ENCODE measurements around the gene PANX3.

DNA sequence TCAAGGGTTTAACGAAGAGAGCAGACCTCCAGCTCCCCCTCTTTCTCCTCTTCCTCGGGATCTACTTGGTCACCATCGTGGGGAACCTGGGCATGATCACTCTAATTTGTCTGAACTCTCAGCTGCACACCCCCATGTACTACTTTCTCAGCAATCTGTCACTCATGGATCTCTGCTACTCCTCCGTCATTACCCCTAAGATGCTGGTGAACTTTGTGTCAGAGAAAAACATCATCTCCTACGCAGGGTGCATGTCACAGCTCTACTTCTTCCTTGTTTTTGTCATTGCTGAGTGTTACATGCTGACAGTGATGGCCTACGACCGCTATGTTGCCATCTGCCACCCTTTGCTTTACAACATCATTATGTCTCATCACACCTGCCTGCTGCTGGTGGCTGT, 41.1 kb upstream of the PANX3 start:
- TF ChIP-seq, protein P1, sequence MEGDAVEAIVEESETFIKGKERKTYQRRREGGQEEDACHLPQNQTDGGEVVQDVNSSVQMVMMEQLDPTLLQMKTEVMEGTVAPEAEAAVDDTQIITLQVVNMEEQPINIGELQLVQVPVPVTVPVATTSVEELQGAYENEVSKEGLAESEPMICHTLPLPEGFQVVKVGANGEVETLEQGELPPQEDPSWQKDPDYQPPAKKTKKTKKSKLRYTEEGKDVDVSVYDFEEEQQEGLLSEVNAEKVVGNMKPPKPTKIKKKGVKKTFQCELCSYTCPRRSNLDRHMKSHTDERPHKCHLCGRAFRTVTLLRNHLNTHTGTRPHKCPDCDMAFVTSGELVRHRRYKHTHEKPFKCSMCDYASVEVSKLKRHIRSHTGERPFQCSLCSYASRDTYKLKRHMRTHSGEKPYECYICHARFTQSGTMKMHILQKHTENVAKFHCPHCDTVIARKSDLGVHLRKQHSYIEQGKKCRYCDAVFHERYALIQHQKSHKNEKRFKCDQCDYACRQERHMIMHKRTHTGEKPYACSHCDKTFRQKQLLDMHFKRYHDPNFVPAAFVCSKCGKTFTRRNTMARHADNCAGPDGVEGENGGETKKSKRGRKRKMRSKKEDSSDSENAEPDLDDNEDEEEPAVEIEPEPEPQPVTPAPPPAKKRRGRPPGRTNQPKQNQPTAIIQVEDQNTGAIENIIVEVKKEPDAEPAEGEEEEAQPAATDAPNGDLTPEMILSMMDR (IDR thresholded peaks at IDR 0.05 in 2 of 3, conservative IDR thresholded peaks at IDR 0.05 in 1 of 3; ENCODE audit: control insufficient read depth in 2 of 3, extremely low read depth in 1 of 3, insufficient read depth in 1 of 3, low read depth in 3 of 3, low read length in 3 of 3): no peak
- no peak for TF ChIP-seq POLR2AphosphoS5 (IDR thresholded peaks at IDR 0.05; ENCODE audit: low read length)
- TF ChIP-seq CEBPB (IDR thresholded peaks at IDR 0.05; ENCODE audit: borderline replicate concordance in 1 of 2, low read depth in 2 of 2, low read length in 2 of 2): no peak
- TF ChIP-seq MXI1 (IDR thresholded peaks at IDR 0.05; ENCODE audit: low read depth, low read length): no peak
- TF ChIP-seq SMC3 (IDR thresholded peaks at IDR 0.05; ENCODE audit: borderline replicate concordance, low read length): no peak
- no peak for TF ChIP-seq NFIC (IDR thresholded peaks at IDR 0.05; ENCODE audit: low read depth, low read length)
- TF ChIP-seq CBX5 (IDR thresholded peaks at IDR 0.05; ENCODE audit: low read depth): no peak

All from GM12878 (cell line).